Measurements from ENCODE around the gene TAF4.
"Not testable (repeated sequence)": the region's sequence is repeated elsewhere in the genome, so short reads cannot be mapped to it uniquely, and the experiment has no call there.

TAF4 gene

GRCh38 chr20:61949363-61949713 lies 116.3 kb downstream of the TAF4 start:
- H3K36me3 ChIP-seq, result no peaks in the 10 kb centered on the region
- no peaks in the 10 kb centered on the region for H3K27me3 ChIP-seq
- no peak overlapping the region for H3K9ac ChIP-seq
- H3K4me3 ChIP-seq, result no peak overlapping the region
- H3K4me1 ChIP-seq, result no peaks in the 10 kb centered on the region; a peak in 1 of 20 replicates
- H3K4me2 ChIP-seq, result no peak overlapping the region
- no peak overlapping the region for H3K27ac ChIP-seq
- H3K9me3 ChIP-seq (replicated peaks in 1 of 11), result no peaks in the 10 kb centered on the region
- peaks cover 0 to 12% (median 0%) of the 10 kb centered on the region in 11 experiments; a peak in 4 of 22 replicates for H4K20me1 ChIP-seq
- TF ChIP-seq Cebpa-rat (IDR thresholded peaks at IDR 0.05), result no peak

- TF ChIP-seq Cebpa-rat (IDR thresholded peaks at IDR 0.05), result no peak
- no peak overlapping the region for H3K9ac ChIP-seq
- no peak overlapping the region for H3K4me3 ChIP-seq
- H3K4me1 ChIP-seq, result no peaks in the 10 kb centered on the region; a peak in 1 of 20 replicates
- H3K4me2 ChIP-seq, result no peak overlapping the region
- no peak overlapping the region for H3K27ac ChIP-seq
- no peaks in the 10 kb centered on the region for H3K9me3 ChIP-seq (replicated peaks in 1 of 11)
- no peaks in the 10 kb centered on the region for H3K27me3 ChIP-seq
- no peaks in the 10 kb centered on the region for H3K36me3 ChIP-seq
- peaks cover 0 to 12% (median 0%) of the 10 kb centered on the region in 11 experiments; a peak in 4 of 22 replicates for H4K20me1 ChIP-seq
These were observed 116.9 kb downstream of the TAF4 start for GRCh38 chr20:61948586-61949362.

- peaks cover 0 to 12% (median 0%) of the 10 kb centered on the region in 11 experiments; a peak in 4 of 22 replicates for H4K20me1 ChIP-seq
- H3K4me3 ChIP-seq; H3K4me1 ChIP-seq; H3K4me2 ChIP-seq; H3K36me3 ChIP-seq; H3K9ac ChIP-seq; H3K9me3 ChIP-seq (replicated peaks in 1 of 11); H3K27ac ChIP-seq; H3K27me3 ChIP-seq: not testable (repeated sequence)
These were observed 117.6 kb downstream of the TAF4 start for GRCh38 chr20:61948056-61948455.

GRCh38 chr20:61945495-61945894 lies 120.2 kb downstream of the TAF4 start:
- H3K27me3 ChIP-seq; H3K9ac ChIP-seq; H3K9me3 ChIP-seq (replicated peaks in 1 of 11): not testable (repeated sequence)

GRCh38 chr20:61944967-61945366 lies 120.7 kb downstream of the TAF4 start:
- H3K36me3 ChIP-seq; H3K4me2 ChIP-seq; H3K27ac ChIP-seq; H3K27me3 ChIP-seq; H3K9ac ChIP-seq; H3K9me3 ChIP-seq (replicated peaks in 1 of 11); H3K4me3 ChIP-seq; H3K4me1 ChIP-seq: not testable (repeated sequence)
- peaks cover 0 to 29% (median 0%) of the 10 kb centered on the region in 11 experiments; a peak in 3 of 22 replicates for H4K20me1 ChIP-seq

More at GRCh38 chr20:61945495-61945894, 120.2 kb downstream of the TAF4 start:
- H3K4me2 ChIP-seq, H3K36me3 ChIP-seq, H3K4me3 ChIP-seq, H3K27ac ChIP-seq, H3K4me1 ChIP-seq: not testable (repeated sequence)
- H4K20me1 ChIP-seq, result peaks cover 0 to 29% (median 0%) of the 10 kb centered on the region in 11 experiments; a peak in 3 of 22 replicates

GRCh38 chr20:61942526-61942925 lies 123.2 kb downstream of the TAF4 start:
- Histone ChIP-seq H3K4me1 (no peaks in the 10 kb centered on the region), H3K4me3 (no peak overlapping the region), H3K36me3 (no peaks in the 10 kb centered on the region), H3K9me3 (replicated peaks in 1 of 11) (no peaks in the 10 kb centered on the region), H3K4me2 (no peak overlapping the region), H3K9ac (no peak overlapping the region), H4K20me1 (peaks cover 0 to 40% (median 0%) of the 10 kb centered on the region in 11 experiments; a peak in 4 of 22 replicates), H3K27me3 (no peaks in the 10 kb centered on the region), H3K27ac (no peak overlapping the region)
- no peak for TF ChIP-seq Cebpa-rat (IDR thresholded peaks at IDR 0.05)

GRCh38 chr20:61941721-61942405 lies 123.8 kb downstream of the TAF4 start:
- Histone ChIP-seq H3K27me3 (no peaks in the 10 kb centered on the region), H3K9me3 (replicated peaks in 1 of 11) (no peaks in the 10 kb centered on the region), H3K4me2 (no peak overlapping the region), H3K4me3 (no peak overlapping the region), H4K20me1 (peaks cover 0 to 47% (median 0%) of the 10 kb centered on the region in 11 experiments; a peak in 4 of 22 replicates), H3K27ac (no peak overlapping the region), H3K4me1 (no peaks in the 10 kb centered on the region), H3K9ac (no peak overlapping the region), H3K36me3 (no peaks in the 10 kb centered on the region)
- no peak for TF ChIP-seq Cebpa-rat (IDR thresholded peaks at IDR 0.05)

- Histone ChIP-seq H3K4me3 (no peak overlapping the region), H3K4me2 (no peak overlapping the region), H3K27ac (no peak overlapping the region), H4K20me1 (peaks cover 0 to 50% (median 0%) of the 10 kb centered on the region in 11 experiments; a peak in 4 of 22 replicates), H3K9ac (no peak overlapping the region), H3K9me3 (replicated peaks in 1 of 11) (no peaks in the 10 kb centered on the region), H3K27me3 (no peaks in the 10 kb centered on the region), H3K36me3 (no peaks in the 10 kb centered on the region), H3K4me1 (no peaks in the 10 kb centered on the region)
- no peak for TF ChIP-seq Cebpa-rat (IDR thresholded peaks at IDR 0.05)
These were observed 124.5 kb downstream of the TAF4 start for GRCh38 chr20:61940976-61941720.

- Histone ChIP-seq H3K4me1 (no peaks in the 10 kb centered on the region), H3K36me3 (no peaks in the 10 kb centered on the region), H3K9ac (no peak overlapping the region), H3K4me2 (no peak overlapping the region), H3K27ac (no peak overlapping the region), H3K4me3 (no peak overlapping the region), H3K27me3 (no peaks in the 10 kb centered on the region), H4K20me1 (peaks cover 0 to 50% (median 0%) of the 10 kb centered on the region in 11 experiments; a peak in 4 of 22 replicates), H3K9me3 (replicated peaks in 1 of 11) (no peaks in the 10 kb centered on the region)
- TF ChIP-seq Cebpa-rat (IDR thresholded peaks at IDR 0.05), result no peak
These were observed 125.2 kb downstream of the TAF4 start for GRCh38 chr20:61940491-61940890.

Measured in BLaER1 treated with 17β-estradiol and CSF1 and Interleukin-3, amounts not matched to agents 10 nM and 100 nM (cell line).